ENCODE results near the gene ATP8B1. TPM values are rescaled to one million over a fixed set of nuclear protein-coding genes. Genes with fewer than 3 reads are reported as not detected.
A peak's percentile ranks its signal among the peaks of the same experiment; 100 is the strongest.

The ATP8B1 gene
- total RNA-seq, 1 donor from 2014 or later: 66.7 TPM

DNA sequence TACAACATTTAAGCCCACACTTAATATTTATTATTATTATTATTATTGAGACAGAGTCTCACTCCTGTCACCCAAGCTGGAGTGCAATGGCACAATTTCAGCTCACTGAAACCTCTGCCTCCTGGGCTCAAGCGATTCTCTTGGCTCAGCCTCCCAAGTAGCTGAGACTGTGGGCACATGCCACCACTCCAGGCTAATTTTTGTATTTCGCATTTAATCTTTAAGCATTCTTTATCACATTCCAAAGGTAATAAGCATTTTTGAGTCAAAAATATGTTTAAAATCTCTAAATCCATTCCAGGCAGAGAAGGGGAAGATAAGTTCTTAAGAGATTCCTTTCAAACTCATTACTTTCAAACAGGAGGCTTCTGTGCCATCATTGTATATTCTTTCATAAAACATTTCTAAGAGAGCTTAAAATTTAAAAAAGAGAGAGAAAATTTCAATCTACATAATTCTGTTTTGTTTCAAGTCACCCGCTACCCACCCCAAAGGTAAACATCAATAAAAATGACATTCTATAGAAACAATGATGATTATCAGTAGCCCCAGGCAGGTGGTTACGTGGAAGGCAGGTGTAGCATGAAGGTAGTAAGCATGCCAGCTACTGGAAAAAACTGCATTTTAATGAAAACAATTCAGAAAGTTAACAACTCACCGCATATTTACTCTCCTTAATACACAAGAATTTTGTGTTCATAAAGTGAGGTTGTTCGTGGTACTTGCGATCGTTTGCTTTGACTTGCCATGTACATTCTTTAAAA is 97.1 kb downstream of the ATP8B1 start:
- DNase-seq (ENCODE audit: low spot score): no peak
- H3K27me3 Mint-ChIP-seq (ENCODE audit: unreplicated experiment): peaks cover 3% of the 10 kb centered on the region
- H3K4me1 Mint-ChIP-seq (ENCODE audit: unreplicated experiment): peaks cover 3% of the 10 kb centered on the region
- peak overlapping the region; percentile 52 for H3K27ac Mint-ChIP-seq (ENCODE audit: unreplicated experiment)
- no peak overlapping the region for H3K4me3 Mint-ChIP-seq (ENCODE audit: unreplicated experiment)
- H3K9me3 Mint-ChIP-seq (ENCODE audit: unreplicated experiment): no peaks in the 10 kb centered on the region
- no peak for TF ChIP-seq CTCF (IDR thresholded peaks at IDR 0.05; ENCODE audit: unreplicated experiment)
- peaks cover 37% of the 10 kb centered on the region for H3K36me3 Mint-ChIP-seq (ENCODE audit: low read depth, unreplicated experiment)

- H3K36me3 Mint-ChIP-seq (ENCODE audit: low read depth, unreplicated experiment): peaks cover 35% of the 10 kb centered on the region
- TF ChIP-seq CTCF (IDR thresholded peaks at IDR 0.05; ENCODE audit: unreplicated experiment): no peak
- no peaks in the 10 kb centered on the region for H3K9me3 Mint-ChIP-seq (ENCODE audit: unreplicated experiment)
- no peak overlapping the region for H3K27ac Mint-ChIP-seq (ENCODE audit: unreplicated experiment)
- peaks cover 5% of the 10 kb centered on the region for H3K4me1 Mint-ChIP-seq (ENCODE audit: unreplicated experiment)
- H3K4me3 Mint-ChIP-seq (ENCODE audit: unreplicated experiment): no peak overlapping the region
- no peak for DNase-seq (ENCODE audit: low spot score)
- H3K27me3 Mint-ChIP-seq (ENCODE audit: unreplicated experiment): peaks cover 3% of the 10 kb centered on the region
Measured at GRCh38 chr18:57705011-57705410, 98.1 kb downstream of the ATP8B1 start.

GRCh38 chr18:57698571-57699276 is 104.4 kb downstream of the ATP8B1 start:
- TF ChIP-seq CTCF (IDR thresholded peaks at IDR 0.05; ENCODE audit: unreplicated experiment): no peak
- H3K9me3 Mint-ChIP-seq (ENCODE audit: unreplicated experiment): no peaks in the 10 kb centered on the region
- H3K4me3 Mint-ChIP-seq (ENCODE audit: unreplicated experiment): no peak overlapping the region
- H3K36me3 Mint-ChIP-seq (ENCODE audit: low read depth, unreplicated experiment): peaks cover 43% of the 10 kb centered on the region
- H3K27ac Mint-ChIP-seq (ENCODE audit: unreplicated experiment): no peak overlapping the region
- DNase-seq (ENCODE audit: low spot score): no peak
- H3K4me1 Mint-ChIP-seq (ENCODE audit: unreplicated experiment): peaks cover 5% of the 10 kb centered on the region
- peaks cover 8% of the 10 kb centered on the region for H3K27me3 Mint-ChIP-seq (ENCODE audit: unreplicated experiment)

DNA sequence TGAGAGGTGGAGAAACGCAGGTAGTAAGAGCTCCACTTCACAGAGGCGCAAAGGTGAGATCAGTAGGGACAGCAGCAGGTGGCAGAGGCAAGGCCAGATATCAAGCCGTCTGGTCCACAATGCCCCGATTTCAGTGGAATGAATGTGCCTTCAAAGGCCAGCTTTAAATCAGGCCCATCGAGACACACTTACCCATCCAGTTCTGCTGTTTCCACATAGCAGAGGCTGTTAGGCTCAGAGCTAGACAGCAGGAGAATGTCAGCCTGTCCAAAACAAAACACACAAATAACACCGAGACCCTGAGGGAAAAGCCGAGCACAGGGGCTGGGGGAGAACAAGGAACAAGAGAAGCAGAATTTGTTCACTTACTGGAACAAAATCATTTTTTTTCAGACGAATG is 105.7 kb downstream of the ATP8B1 start:
- TF ChIP-seq CTCF (IDR thresholded peaks at IDR 0.05; ENCODE audit: unreplicated experiment): no peak
- Mint-ChIP-seq H3K9me3 (ENCODE audit: unreplicated experiment) (no peaks in the 10 kb centered on the region), H3K27ac (ENCODE audit: unreplicated experiment) (peak overlapping the region; percentile 42), H3K36me3 (ENCODE audit: low read depth, unreplicated experiment) (peaks cover 46% of the 10 kb centered on the region), H3K4me1 (ENCODE audit: unreplicated experiment) (peaks cover 2% of the 10 kb centered on the region), H3K27me3 (ENCODE audit: unreplicated experiment) (peaks cover 4% of the 10 kb centered on the region), H3K4me3 (ENCODE audit: unreplicated experiment) (peak overlapping the region; percentile 47)
- no peak for DNase-seq (ENCODE audit: low spot score)

DNA sequence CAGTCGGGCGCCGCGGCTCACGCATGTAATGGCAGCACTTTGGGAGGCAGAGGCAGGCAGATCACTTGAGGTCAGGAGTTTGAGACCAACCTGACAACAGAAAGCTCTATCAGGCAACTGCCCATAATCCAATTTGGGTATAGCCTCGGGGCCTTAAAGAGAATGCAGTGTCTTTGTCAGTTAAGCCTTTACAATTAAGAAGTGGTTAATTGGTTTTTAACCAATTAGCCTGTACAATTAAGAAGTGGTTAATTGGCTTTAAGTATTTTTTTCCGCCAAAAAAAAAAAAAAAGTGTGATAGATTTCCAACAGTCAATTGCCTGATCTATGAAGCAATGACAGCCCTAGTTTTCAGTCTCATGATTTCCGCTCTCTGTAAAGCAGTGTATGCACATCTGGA is 106.8 kb downstream of the ATP8B1 start:
- no peak for DNase-seq (ENCODE audit: low spot score)
- TF ChIP-seq CTCF (IDR thresholded peaks at IDR 0.05; ENCODE audit: unreplicated experiment): no peak
- Mint-ChIP-seq H3K9me3 (ENCODE audit: unreplicated experiment) (no peaks in the 10 kb centered on the region), H3K4me1 (ENCODE audit: unreplicated experiment) (peaks cover 4% of the 10 kb centered on the region), H3K27me3 (ENCODE audit: unreplicated experiment) (peaks cover 4% of the 10 kb centered on the region), H3K4me3 (ENCODE audit: unreplicated experiment) (peak overlapping the region; percentile 48), H3K36me3 (ENCODE audit: low read depth, unreplicated experiment) (peaks cover 49% of the 10 kb centered on the region), H3K27ac (ENCODE audit: unreplicated experiment) (no peak overlapping the region)
